ENCODE data around the gene OR2C1.

DNA sequence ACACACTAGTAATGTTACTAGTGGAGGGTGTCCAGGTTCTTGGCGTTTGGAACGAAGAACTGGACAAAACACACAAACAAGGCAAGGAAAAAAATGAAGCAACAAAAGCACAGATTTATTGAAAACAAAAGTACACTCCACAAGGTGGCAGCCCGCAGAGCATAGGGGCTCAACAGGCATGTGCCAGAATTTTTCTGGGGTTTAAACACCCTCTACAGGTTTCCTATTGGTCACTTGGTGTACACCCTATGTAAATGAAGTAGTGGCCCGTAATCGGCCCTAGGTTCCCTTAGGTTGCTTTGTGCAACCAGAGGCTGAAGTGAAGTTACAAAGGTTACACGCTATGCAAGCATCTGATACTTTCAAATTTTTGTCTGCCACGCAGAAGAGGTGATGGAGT, 8.1 kb downstream of the OR2C1 start:
- no peak for TF ChIP-seq GLI4 (tag by site-specific recombination; IDR thresholded peaks at IDR 0.05)
- TF ChIP-seq, protein P1, sequence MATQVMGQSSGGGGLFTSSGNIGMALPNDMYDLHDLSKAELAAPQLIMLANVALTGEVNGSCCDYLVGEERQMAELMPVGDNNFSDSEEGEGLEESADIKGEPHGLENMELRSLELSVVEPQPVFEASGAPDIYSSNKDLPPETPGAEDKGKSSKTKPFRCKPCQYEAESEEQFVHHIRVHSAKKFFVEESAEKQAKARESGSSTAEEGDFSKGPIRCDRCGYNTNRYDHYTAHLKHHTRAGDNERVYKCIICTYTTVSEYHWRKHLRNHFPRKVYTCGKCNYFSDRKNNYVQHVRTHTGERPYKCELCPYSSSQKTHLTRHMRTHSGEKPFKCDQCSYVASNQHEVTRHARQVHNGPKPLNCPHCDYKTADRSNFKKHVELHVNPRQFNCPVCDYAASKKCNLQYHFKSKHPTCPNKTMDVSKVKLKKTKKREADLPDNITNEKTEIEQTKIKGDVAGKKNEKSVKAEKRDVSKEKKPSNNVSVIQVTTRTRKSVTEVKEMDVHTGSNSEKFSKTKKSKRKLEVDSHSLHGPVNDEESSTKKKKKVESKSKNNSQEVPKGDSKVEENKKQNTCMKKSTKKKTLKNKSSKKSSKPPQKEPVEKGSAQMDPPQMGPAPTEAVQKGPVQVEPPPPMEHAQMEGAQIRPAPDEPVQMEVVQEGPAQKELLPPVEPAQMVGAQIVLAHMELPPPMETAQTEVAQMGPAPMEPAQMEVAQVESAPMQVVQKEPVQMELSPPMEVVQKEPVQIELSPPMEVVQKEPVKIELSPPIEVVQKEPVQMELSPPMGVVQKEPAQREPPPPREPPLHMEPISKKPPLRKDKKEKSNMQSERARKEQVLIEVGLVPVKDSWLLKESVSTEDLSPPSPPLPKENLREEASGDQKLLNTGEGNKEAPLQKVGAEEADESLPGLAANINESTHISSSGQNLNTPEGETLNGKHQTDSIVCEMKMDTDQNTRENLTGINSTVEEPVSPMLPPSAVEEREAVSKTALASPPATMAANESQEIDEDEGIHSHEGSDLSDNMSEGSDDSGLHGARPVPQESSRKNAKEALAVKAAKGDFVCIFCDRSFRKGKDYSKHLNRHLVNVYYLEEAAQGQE (tag by site-specific recombination; IDR thresholded peaks at IDR 0.05) = no peak
- no peak for TF ChIP-seq ZNF132 (tag by site-specific recombination; IDR thresholded peaks at IDR 0.05; ENCODE audit: borderline replicate concordance)
- TF ChIP-seq, protein P2, sequence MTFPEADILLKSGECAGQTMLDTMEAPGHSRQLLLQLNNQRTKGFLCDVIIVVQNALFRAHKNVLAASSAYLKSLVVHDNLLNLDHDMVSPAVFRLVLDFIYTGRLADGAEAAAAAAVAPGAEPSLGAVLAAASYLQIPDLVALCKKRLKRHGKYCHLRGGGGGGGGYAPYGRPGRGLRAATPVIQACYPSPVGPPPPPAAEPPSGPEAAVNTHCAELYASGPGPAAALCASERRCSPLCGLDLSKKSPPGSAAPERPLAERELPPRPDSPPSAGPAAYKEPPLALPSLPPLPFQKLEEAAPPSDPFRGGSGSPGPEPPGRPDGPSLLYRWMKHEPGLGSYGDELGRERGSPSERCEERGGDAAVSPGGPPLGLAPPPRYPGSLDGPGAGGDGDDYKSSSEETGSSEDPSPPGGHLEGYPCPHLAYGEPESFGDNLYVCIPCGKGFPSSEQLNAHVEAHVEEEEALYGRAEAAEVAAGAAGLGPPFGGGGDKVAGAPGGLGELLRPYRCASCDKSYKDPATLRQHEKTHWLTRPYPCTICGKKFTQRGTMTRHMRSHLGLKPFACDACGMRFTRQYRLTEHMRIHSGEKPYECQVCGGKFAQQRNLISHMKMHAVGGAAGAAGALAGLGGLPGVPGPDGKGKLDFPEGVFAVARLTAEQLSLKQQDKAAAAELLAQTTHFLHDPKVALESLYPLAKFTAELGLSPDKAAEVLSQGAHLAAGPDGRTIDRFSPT (tag by site-specific recombination; IDR thresholded peaks at IDR 0.05) = no peak
- no peak for TF ChIP-seq ZBTB7A (tag by site-specific recombination; IDR thresholded peaks at IDR 0.05; ENCODE audit: low read depth)
- TF ChIP-seq, protein P3, sequence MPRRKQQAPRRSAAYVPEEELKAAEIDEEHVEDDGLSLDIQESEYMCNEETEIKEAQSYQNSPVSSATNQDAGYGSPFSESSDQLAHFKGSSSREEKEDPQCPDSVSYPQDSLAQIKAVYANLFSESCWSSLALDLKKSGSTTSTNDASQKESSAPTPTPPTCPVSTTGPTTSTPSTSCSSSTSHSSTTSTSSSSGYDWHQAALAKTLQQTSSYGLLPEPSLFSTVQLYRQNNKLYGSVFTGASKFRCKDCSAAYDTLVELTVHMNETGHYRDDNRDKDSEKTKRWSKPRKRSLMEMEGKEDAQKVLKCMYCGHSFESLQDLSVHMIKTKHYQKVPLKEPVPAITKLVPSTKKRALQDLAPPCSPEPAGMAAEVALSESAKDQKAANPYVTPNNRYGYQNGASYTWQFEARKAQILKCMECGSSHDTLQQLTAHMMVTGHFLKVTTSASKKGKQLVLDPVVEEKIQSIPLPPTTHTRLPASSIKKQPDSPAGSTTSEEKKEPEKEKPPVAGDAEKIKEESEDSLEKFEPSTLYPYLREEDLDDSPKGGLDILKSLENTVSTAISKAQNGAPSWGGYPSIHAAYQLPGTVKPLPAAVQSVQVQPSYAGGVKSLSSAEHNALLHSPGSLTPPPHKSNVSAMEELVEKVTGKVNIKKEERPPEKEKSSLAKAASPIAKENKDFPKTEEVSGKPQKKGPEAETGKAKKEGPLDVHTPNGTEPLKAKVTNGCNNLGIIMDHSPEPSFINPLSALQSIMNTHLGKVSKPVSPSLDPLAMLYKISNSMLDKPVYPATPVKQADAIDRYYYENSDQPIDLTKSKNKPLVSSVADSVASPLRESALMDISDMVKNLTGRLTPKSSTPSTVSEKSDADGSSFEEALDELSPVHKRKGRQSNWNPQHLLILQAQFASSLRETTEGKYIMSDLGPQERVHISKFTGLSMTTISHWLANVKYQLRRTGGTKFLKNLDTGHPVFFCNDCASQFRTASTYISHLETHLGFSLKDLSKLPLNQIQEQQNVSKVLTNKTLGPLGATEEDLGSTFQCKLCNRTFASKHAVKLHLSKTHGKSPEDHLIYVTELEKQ (tag by site-specific recombination; IDR thresholded peaks at IDR 0.05; ENCODE audit: borderline replicate concordance) = no peak
- no peak for TF ChIP-seq ZNF76 (tag by site-specific recombination; IDR thresholded peaks at IDR 0.05; ENCODE audit: borderline replicate concordance, low read depth)

Data from HEK293 (cell line).